Inflammatory macrophage treated with lipopolysaccharide for 4 hours (primary cell): Measurements from ENCODE around the gene ARHGAP33.

ENCODE experiments used
- DNase-seq: peaks from one replicate; pipeline ENCODE4 v3.0.0-alpha.2; 2020

The ARHGAP33 gene

DNA sequence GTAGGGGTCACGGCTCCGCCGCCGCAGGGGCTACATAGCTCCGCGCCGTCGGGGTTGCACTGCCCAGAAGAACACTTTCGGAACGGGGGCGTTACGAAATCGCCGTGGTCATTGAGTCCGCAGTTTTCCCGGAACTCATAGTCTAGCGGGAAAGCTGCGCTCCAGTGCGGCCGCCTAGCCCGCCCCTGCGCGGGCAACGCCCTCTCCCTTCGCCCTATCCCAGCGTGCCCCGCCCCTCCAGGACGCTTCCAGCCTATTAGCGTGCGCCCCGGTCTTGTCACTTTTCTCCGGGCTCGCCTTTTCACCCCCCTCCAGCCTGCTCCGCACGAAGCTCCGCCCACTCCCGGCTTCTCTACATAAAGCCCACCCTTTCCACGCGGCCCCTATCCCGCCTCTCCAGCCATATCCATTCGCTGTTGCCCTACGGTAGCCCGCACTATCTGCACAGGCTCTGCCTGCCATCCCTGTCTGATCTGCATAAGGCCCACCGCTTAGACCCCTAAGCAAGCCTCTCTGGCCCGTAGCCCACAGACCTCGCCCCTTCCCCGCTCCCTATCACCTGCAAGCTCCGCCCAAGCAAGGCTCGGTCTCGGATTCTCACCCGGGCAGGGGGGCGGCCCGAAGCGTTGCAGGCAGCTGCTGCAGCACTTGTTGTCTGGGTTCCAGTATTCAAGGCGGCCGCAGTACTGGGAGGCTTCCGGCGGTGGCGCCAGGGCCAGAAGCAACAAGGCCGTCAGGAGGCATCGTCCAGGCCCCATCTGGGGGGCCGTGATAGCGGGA is 34.8 kb upstream of the ARHGAP33 start:
- peak; percentile 98 for DNase-seq

DNA sequence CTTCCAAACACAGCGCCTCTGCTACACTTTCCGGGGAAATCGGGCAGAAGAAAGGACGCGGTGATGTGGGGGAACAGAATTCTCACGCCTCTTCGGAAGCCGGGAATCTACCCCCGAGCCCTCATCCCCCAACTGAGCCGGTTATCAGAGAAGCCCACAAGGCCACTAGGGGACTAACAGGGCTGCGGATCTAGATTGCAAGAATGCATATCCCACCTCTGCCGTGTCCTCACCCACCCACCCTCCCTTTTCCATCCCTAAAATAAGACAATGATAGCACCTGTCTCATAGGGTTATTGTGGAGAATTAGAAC is 34.2 kb upstream of the ARHGAP33 start:
- DNase-seq, result no peak

DNA sequence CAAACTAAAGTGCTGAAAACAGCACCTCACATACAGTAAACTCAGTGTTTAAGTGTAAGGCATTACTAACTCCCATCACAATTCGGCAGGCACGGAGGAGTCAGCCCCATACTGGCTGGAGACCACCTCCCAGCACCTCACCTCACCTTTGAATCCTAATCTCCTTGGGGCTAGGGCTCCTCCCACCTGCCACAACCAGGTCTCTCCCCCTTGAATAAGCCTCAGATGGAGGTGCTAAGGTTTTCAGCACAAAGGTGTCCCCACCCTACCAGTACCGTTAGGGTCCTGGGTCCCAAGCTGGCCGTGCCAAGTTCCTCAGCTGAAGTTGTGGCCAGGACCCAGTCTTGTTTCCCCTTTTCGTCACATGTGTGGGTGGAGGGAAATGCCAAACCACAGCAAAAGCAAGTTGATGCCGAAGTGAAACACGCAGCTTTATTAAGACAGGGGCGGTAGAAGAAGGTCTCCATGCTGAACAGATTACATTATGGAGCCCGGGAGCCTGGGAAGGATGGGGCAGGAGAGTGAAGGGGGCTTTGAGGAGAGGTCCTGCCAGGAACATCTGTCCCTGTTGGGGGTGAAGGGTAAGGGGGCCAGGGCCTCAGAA is 33.1 kb upstream of the ARHGAP33 start, which contains the start of gene IGFLR1:
Gene IGFLR1 (minus strand): TSS at position 332 of the 604 bp plus-strand sequence. CDS start 1,272 bp downstream, outside the sequence.
- DNase-seq, result peak; percentile 94

DNA sequence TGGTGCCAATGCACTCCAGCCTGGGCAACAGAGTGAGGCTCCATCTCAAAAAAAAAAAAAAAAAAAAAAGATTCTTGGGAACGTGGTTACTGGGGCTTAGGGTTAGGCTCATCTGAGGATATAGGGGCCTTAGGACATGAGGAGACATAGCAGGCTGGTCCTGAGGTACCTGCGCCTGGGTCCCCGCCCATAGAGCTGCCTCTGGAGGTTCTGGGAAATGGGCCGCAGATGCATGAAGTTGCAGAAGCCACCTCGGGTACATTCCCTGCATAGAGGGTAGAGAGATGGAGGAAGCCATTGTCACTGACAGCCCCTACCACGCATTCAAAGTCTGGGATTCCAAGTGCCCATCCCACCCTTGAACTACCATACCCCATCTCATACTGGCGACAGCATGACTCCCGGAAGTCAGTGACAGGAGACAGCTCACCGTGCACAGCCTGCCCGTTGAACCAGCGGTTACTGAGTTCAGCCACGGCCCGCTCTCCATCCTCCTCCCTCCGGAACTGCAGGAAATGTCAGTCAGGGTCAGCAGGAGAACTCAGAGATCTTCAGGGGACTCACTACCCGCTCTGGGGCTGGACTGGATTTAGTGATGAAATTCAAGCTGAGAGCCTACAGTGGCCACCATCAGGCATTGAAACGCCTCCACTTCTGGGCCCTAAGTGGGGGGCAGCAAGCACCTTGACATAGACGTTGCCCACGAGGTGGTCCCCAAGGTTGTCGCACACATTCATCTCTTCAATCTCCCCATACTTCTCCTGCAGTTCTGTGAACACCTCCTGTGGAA is 31.5 kb upstream of the ARHGAP33 start:
- DNase-seq, result no peak

DNA sequence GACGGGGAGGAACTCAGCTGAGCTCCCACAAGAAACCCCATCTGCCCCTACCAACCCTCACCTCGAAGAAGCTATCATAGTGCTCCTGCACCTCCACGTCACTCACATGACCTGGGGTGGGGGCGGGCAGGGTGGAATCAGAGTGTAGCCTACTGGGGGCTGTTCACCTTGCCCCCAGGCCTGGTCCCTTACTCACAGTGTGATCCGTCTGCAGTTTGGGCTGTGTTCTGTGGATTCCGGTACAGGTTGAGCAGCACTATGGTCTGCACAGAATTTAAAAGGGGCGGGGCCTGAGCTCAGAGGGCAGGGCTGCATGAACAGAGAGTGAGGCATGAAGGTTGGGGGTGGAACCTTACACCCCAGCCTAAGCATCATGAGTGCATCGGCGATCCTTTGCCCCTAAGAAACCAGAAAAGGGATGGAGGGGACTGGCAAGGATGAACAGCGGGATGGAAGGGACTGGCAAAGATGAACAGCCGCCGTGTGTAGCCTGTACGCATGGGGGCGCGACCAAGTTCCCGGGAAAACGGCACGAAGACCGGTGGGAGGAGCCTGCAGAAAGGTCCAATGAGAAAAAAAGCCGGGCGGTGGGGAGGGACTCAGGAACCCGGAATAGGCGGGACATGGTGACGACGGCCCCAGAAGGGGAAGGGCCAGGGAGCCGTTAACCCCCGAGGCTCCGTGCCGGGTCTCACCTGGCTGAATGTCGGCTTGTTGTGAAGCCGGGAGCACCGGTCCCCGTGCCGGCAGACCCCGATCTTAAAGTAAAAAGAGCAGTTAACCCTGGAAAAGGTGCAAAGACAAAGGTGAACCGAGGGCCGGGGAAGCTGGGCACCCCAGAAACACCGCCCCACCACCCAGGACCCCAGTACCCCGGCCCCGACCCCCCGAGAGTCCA is 30.7 kb upstream of the ARHGAP33 start:
- DNase-seq, result peak; percentile 98

DNA sequence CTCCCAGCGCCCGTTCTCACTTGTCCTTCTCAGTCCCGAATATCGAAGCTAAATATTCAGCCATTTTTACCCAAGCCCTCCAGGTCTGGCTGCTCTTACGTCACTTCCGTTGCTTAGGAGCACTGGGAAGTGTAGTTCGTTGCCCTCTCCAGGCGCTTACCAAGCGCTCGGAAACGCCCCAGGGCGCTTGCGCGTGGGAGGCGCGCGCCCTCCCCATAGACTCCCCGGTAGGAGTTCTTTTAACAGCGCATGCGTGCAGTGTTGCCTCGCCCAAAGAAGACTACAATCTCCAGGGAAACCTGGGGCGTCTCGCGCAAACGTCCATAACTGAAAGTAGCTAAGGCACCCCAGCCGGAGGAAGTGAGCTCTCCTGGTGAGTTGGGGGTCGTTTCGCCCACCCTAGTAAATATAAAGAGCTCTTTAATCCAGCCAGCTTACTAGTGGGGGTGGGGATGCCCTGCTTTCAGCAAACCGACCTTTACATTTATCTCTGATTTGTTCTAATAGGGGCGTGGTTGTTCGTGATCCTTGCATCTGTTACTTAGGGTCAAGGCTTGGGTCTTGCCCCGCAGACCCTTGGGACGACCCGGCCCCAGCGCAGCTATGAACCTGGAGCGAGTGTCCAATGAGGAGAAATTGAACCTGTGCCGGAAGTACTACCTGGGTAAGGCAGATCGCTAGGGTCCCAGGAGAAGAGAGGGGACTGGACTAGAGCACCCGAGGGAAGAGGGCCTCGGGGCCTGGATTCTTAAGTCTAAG is 29.9 kb upstream of the ARHGAP33 start, which contains the start of the genes PSENEN and U2AF1L4:
Gene PSENEN (plus strand): TSS at position 324 of the 759 bp plus-strand sequence. CDS start 280 bp downstream, at position 604.
Gene U2AF1L4 (minus strand): TSS at position 91 of the 759 bp plus-strand sequence. CDS start 27 bp downstream, at position 64.
- peak; percentile 100 for DNase-seq

DNA sequence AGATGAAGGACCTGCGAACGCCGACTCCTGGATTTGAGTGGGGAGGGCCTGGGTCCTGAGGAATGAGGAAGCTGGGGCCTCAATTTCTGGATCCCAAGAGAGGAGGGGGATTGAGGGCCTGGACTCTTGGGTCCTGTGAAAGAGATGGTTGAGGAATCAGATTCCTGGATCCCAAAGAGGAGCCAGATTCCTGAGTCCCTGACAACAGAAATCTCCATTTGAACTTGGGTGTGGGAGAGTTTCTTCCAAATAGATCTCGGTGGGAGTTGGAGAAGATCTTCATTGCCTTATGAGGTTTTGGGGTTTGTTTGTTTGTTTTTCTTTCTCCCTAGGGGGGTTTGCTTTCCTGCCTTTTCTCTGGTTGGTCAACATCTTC is 29.3 kb upstream of the ARHGAP33 start:
- DNase-seq, result no peak

DNA sequence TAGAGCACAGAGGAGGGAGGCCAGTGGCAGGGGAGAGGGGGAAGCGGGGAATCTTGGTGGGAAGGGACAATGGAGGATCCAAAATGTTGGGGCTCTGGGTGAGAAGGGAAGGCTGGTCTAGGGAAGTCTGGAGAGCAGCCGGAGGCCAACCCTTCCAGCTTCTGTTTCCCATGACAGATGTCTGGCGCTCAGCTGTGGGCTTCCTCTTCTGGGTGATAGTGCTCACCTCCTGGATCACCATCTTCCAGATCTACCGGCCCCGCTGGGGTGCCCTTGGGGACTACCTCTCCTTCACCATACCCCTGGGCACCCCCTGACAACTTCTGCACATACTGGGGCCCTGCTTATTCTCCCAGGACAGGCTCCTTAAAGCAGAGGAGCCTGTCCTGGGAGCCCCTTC is 28.8 kb upstream of the ARHGAP33 start:
- no peak for DNase-seq

DNA sequence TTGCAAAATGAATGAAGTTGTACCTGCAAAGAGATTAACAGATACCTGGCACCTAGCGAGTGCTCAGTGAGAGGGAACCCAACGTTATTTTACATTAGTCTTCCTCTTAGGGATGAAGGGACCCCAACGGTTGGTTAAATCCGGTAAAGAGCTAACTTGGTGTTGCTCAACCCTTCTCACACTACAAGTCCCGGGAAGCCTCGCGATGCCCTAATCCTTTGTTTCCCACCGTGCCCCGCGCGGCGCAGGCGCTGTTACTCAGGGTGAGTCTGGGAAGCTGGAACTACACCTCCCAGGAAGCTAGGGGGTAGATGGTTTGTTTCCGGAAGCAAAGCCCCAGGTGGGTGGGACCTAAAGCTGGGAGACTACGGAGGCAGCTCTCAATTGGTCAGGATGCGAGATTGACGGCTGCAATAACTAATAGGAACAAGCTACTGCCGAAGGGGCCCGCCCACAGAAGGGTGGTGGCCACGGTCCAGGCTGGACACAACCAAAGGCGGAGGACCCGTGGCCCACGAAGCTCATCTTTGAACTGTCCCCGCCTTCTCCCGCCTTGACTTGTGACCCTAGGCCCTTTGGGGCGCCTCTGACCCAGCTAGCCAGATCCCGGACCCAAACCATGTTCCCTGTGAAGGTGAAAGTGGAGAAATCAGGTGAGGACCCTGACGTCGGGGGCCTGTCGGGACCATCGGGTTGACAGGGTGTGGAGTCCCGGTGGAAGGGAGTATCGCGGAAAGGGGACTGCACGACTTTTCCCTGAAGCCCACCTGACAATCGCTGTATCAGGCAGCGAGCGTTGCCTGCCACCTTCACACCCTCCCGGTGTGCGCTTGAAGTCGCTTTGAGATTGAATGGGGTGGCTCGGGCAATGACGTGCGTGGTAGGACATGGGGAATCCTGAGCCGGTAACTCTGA is 27.0 kb upstream of the ARHGAP33 start, which contains the start of gene LIN37:
Gene LIN37 (plus strand): TSS at position 471 of the 915 bp plus-strand sequence. CDS start 149 bp downstream, at position 620.
- peak; percentile 99 for DNase-seq

DNA sequence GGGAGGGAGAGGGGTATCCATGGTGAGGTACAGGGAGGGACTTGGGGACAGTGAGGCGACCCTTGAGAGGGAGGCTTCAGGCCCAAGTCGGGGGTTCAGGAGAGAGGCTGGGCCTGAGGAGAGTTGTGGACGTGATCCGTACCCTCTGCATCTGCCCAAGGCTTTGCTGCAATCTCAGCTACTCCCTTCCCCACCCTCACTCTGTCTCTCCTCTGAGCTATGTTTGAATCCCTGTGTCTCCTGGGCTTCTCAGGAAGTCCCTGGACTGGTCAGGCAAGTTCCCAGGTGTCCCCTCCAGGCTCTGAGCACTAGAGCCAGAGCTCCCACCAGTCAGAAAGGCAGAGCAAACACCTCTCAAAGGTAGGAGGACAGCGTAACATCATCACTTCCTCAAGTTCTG is 25.2 kb upstream of the ARHGAP33 start:
- no peak for DNase-seq

DNA sequence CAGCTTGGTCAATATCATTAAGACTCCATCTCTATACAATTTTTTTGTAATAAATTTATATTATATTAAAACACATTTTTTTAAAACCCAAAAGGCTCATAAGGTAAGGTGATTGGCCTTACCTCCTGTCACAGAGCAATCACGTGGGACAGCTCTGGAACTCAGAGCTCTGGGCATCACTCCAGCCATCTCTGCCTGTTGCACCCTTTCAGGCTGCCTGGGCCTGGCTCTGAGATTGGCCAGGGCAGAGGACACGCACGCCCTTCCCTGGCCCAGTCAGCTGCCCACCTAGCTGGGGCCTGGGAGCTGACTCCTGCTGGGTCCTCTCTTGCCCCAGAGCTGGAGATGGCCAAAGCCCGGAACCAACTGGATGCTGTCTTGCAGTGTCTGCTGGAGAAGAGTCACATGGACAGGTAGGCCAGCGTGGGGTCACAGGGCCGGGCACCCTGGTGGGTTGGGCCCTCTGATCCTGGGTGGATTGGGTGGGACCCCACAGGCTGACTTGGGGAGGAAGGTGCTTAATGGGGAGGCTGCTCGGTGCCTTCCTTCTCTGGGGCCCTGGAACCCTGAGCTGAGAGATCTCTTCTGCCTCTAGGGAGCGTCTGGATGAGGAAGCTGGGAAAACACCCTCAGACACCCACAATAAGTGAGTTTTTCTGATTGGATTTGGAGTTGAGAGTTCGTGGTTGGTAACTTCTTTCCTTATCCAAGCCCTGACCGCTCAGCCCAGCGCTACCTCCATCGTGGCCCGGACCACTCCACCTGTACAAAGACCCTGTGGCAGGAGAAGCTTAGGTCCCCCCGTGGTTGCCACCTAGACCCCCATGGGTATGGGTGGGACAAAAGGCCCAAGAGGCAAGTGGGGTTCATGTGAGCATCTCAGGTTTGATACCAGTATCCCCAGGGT is 23.3 kb upstream of the ARHGAP33 start:
- no peak for DNase-seq

DNA sequence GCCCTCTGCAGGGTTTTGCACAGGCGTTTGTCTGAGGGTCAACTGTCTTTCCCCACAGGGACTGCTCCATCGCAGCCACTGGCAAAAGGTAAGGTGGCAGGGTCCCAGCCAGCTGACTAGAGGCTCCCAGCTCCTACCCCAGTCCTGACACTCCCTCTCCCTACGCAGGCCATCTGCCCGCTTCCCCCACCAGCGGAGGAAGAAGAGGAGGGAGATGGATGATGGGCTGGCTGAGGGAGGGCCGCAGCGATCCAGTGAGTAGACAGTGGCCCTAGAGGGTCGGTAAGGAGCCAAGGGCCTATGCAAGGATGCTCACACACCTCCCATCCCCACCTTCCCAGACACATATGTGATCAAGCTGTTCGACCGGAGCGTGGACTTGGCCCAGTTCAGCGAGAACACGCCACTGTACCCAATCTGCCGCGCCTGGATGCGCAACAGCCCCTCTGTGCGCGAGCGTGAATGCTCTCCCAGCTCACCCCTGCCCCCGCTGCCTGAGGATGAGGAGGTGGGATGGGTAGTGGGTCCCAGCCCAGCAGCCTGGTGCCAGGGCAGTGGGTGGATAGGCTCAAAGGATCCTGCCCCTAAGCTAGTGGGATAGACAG is 22.5 kb upstream of the ARHGAP33 start:
- no peak for DNase-seq

DNA sequence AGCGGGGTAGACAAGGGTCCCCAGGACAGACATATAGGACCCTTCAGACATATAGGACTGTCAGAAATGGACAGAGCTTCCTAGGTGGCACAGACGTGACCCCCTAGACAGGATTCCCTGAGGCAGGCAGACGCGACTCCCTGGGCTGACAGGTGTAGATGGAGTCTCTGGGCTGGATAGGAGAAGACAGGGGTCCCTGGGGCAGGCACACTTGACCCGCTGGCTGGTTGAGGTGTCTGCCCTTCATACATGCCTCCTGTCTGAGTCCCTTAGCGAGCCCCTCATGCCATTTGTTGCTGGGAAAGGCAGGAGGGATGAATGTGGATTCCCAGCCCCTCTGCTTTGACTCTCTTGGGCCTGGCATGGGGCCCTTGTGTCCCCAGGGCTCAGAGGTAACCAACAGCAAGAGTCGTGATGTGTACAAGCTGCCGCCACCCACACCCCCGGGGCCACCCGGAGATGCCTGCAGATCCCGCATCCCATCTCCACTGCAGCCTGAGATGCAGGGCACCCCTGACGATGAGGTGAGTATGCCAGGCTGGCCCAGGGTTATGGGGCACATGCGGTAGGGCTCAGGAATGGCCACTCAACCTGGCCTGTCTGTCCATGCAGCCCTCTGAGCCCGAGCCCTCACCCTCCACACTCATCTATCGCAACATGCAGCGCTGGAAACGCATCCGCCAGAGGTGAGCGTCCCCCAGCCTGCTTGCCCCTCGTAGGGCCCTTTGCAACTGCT is 21.6 kb upstream of the ARHGAP33 start:
- no peak for DNase-seq

DNA sequence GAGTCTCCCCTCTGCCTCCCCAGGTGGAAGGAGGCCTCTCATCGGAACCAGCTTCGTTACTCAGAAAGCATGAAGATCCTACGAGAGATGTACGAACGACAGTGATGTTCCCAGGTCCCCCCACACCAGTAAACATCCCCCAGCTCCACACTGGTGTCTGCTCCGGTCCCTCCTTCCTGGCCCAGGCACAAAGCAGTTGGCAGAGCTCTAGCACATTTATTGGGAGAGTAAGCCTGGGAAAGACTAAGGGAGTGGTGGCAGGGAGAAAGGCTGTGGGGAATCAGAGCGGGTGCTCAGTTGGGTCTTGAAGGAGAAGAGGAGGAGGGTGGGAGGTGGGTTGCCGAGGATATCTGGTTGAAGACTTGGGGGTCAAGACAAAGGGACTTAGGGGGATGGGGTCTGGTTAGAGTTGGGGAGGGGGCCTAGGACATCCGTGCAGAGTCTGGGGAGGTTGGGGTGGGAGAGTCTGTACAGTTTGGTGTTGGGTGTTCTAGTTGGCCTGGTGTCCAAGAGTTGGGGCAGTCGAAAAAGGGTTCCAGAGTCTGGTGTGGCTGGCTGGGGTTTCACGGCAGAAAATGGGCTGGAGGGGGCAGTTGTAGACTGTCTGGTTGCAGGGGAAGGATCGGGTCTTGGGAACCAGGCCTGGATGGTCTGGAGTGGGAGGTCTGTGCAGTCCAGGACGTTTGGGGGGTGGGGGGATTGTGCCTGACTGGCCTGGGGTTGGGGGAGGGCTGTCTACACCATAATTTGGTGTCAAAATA is 20.8 kb upstream of the ARHGAP33 start:
- no peak for DNase-seq

DNA sequence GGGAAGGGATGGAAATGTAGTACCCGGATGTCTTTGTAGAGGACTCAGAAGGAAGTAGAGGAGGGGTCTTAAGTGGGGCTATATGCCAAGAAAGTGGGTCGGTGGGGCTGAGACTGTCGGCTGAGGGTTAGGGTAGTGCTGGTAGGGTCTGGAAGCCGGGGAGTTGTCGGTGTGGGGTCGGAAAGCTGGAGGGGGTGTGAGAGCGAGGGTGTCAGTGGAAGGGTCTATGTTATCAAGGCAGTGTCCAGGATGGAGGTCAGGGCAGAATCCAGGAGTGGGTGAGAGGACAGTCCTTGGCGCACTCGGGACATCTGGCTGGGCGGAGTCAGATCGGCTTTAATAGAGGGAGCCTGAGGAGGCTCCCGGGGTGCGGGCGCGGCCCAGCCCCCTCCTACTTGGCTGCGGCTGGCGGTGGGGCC is 20.2 kb upstream of the ARHGAP33 start:
- no peak for DNase-seq

DNA sequence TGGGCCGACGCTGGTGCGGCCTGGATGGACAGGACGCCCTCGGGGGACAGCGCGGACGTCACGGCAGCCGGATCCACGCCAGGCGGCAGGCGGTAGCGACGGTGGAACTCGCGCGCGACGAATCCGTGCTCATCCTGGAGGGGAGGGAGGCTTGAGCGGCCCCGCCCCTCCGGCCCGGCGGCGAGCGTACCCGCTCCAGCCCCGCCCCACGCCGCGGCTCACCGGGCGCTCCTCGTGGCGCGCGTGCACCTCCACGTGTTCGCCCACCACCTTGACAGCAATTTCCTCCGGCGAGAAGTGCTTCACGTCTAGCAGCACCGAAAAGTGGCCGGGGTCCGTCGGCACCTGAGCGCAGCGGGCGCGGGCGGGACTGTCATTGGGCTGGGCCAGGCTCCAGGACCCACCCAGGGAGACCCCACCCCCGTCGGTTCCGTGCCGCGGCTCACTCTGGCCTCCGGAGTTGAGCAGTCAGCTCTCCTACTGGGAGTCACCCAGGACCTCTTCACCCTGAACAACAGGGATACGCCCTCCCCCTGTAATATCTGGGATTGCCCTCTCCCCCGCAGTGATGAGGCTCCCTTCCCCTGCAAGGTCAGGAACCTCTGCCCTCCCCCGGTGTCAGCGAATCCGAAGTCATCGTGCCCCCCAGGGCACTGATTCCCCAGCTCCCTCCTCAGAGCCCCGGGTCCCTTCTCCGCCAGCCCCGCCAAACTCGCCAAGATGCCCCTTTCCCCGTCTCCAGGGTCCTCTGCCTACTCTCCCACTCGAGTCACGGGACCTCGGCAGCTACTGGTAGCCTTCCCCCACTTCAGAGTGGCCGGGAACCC is 19.6 kb upstream of the ARHGAP33 start:
- DNase-seq, result no peak
